Measurements from ENCODE around the gene NAA25.
"Not testable (repeated sequence)": the region's sequence is repeated elsewhere in the genome, so short reads cannot be mapped to it uniquely, and the experiment has no call there.

Gene NAA25

GRCh38 chr12:112012775-112013600 is 95.6 kb downstream of the NAA25 start, which contains the start of the genes ERP29 and TMEM116:
Gene ERP29, plus strand, starts transcription at chr12:112013426. Its CDS starts 40 bp downstream, at chr12:112013466.
Gene TMEM116, minus strand, starts transcription at chr12:112013165. Its CDS starts 7,895 bp downstream, at chr12:112005270.
- H3K9me3 ChIP-seq (ENCODE audit: control insufficient read depth in 2 of 2, low read length in 2 of 2): no peaks in the 10 kb centered on the region
- peak within 1 kb of the TSS; percentile 99 for H3K27ac ChIP-seq (ENCODE audit: low read depth in 2 of 2, low read length in 2 of 2)
- H3K27me3 ChIP-seq (ENCODE audit: control insufficient read depth in 2 of 2, insufficient read depth in 2 of 2, low read length in 2 of 2): no peaks in the 10 kb centered on the region
- H3K9ac ChIP-seq (ENCODE audit: low read depth in 1 of 2, low read length in 2 of 2): peak within 1 kb of the TSS; percentile 96 to 98
- H3K4me1 ChIP-seq (ENCODE audit: control insufficient read depth in 2 of 2, insufficient read depth in 2 of 2, low read length in 2 of 2): peaks cover 19 to 27% of the 10 kb centered on the region in 2 donors
- peaks cover 3 to 4% of the 10 kb centered on the region in 2 donors for H3K36me3 ChIP-seq (ENCODE audit: control insufficient read depth in 2 of 2, insufficient read depth in 2 of 2, low read length in 2 of 2)
- peak within 1 kb of the TSS; percentile 86 to 97 for H3K4me3 ChIP-seq (ENCODE audit: low read length in 2 of 2)

GRCh38 chr12:112011685-112012084 is 96.9 kb downstream of the NAA25 start:
- Histone ChIP-seq H3K27ac (ENCODE audit: low read depth in 2 of 2, low read length in 2 of 2) (peak overlapping the region in 1 of 2 donors; percentile 99), H3K4me3 (ENCODE audit: low read length in 2 of 2) (peak overlapping the region; percentile 86 to 97), H3K36me3 (ENCODE audit: control insufficient read depth in 2 of 2, insufficient read depth in 2 of 2, low read length in 2 of 2) (peaks cover 0 to 4% of the 10 kb centered on the region in 2 donors), H3K9ac (ENCODE audit: low read depth in 1 of 2, low read length in 2 of 2) (peak overlapping the region in 1 of 2 donors; percentile 98), H3K4me1 (ENCODE audit: control insufficient read depth in 2 of 2, insufficient read depth in 2 of 2, low read length in 2 of 2) (peaks cover 19 to 27% of the 10 kb centered on the region in 2 donors), H3K27me3 (ENCODE audit: control insufficient read depth in 2 of 2, insufficient read depth in 2 of 2, low read length in 2 of 2) (no peaks in the 10 kb centered on the region), H3K9me3 (ENCODE audit: control insufficient read depth in 2 of 2, low read length in 2 of 2) (no peaks in the 10 kb centered on the region)

GRCh38 chr12:112010415-112011344 is 97.9 kb downstream of the NAA25 start:
- Histone ChIP-seq H3K9me3 (ENCODE audit: control insufficient read depth in 2 of 2, low read length in 2 of 2) (no peaks in the 10 kb centered on the region), H3K4me3 (ENCODE audit: low read length in 2 of 2) (no peak overlapping the region), H3K27ac (ENCODE audit: low read depth in 2 of 2, low read length in 2 of 2) (no peak overlapping the region), H3K4me1 (ENCODE audit: control insufficient read depth in 2 of 2, insufficient read depth in 2 of 2, low read length in 2 of 2) (peaks cover 19 to 27% of the 10 kb centered on the region in 2 donors), H3K9ac (ENCODE audit: low read depth in 1 of 2, low read length in 2 of 2) (no peak overlapping the region), H3K27me3 (ENCODE audit: control insufficient read depth in 2 of 2, insufficient read depth in 2 of 2, low read length in 2 of 2) (no peaks in the 10 kb centered on the region), H3K36me3 (ENCODE audit: control insufficient read depth in 2 of 2, insufficient read depth in 2 of 2, low read length in 2 of 2) (no peaks in the 10 kb centered on the region)

- not testable (repeated sequence) for H3K27ac ChIP-seq (ENCODE audit: low read depth in 2 of 2, low read length in 2 of 2)
These were observed 99.0 kb downstream of the NAA25 start for GRCh38 chr12:112009596-112009995.

GRCh38 chr12:112008918-112009317 is 99.7 kb downstream of the NAA25 start:
- peaks cover 13 to 17% of the 10 kb centered on the region in 2 donors for H3K4me1 ChIP-seq (ENCODE audit: control insufficient read depth in 2 of 2, insufficient read depth in 2 of 2, low read length in 2 of 2)
- no peak overlapping the region for H3K27ac ChIP-seq (ENCODE audit: low read depth in 2 of 2, low read length in 2 of 2)
- H3K9ac ChIP-seq (ENCODE audit: low read depth in 1 of 2, low read length in 2 of 2): no peak overlapping the region
- no peak overlapping the region for H3K4me3 ChIP-seq (ENCODE audit: low read length in 2 of 2)
- no peaks in the 10 kb centered on the region for H3K27me3 ChIP-seq (ENCODE audit: control insufficient read depth in 2 of 2, insufficient read depth in 2 of 2, low read length in 2 of 2)
- H3K36me3 ChIP-seq (ENCODE audit: control insufficient read depth in 2 of 2, insufficient read depth in 2 of 2, low read length in 2 of 2): no peaks in the 10 kb centered on the region
- H3K9me3 ChIP-seq (ENCODE audit: control insufficient read depth in 2 of 2, low read length in 2 of 2): no peaks in the 10 kb centered on the region

More at GRCh38 chr12:112009596-112009995, 99.0 kb downstream of the NAA25 start:
- not testable (repeated sequence) for H3K9ac ChIP-seq (ENCODE audit: low read depth in 1 of 2, low read length in 2 of 2); H3K36me3 ChIP-seq (ENCODE audit: control insufficient read depth in 2 of 2, insufficient read depth in 2 of 2, low read length in 2 of 2); H3K4me3 ChIP-seq (ENCODE audit: low read length in 2 of 2); H3K9me3 ChIP-seq (ENCODE audit: control insufficient read depth in 2 of 2, low read length in 2 of 2); H3K27me3 ChIP-seq (ENCODE audit: control insufficient read depth in 2 of 2, insufficient read depth in 2 of 2, low read length in 2 of 2)
- H3K4me1 ChIP-seq (ENCODE audit: control insufficient read depth in 2 of 2, insufficient read depth in 2 of 2, low read length in 2 of 2): peaks cover 19 to 24% of the 10 kb centered on the region in 2 donors

- Histone ChIP-seq H3K4me1 (ENCODE audit: control insufficient read depth in 2 of 2, insufficient read depth in 2 of 2, low read length in 2 of 2) (peaks cover 12 to 17% of the 10 kb centered on the region in 2 donors), H3K36me3 (ENCODE audit: control insufficient read depth in 2 of 2, insufficient read depth in 2 of 2, low read length in 2 of 2) (no peaks in the 10 kb centered on the region), H3K9me3 (ENCODE audit: control insufficient read depth in 2 of 2, low read length in 2 of 2) (no peaks in the 10 kb centered on the region), H3K27me3 (ENCODE audit: control insufficient read depth in 2 of 2, insufficient read depth in 2 of 2, low read length in 2 of 2) (no peaks in the 10 kb centered on the region), H3K27ac (ENCODE audit: low read depth in 2 of 2, low read length in 2 of 2) (no peak overlapping the region), H3K4me3 (ENCODE audit: low read length in 2 of 2) (no peak overlapping the region), H3K9ac (ENCODE audit: low read depth in 1 of 2, low read length in 2 of 2) (no peak overlapping the region)
These were observed 100.6 kb downstream of the NAA25 start for GRCh38 chr12:112007945-112008344.

- Histone ChIP-seq H3K36me3 (ENCODE audit: control insufficient read depth in 2 of 2, insufficient read depth in 2 of 2, low read length in 2 of 2) (no peaks in the 10 kb centered on the region), H3K9ac (ENCODE audit: low read depth in 1 of 2, low read length in 2 of 2) (no peak overlapping the region)
These were observed 102.9 kb downstream of the NAA25 start for GRCh38 chr12:112005419-112006395.

GRCh38 chr12:112004041-112004440 is 104.5 kb downstream of the NAA25 start:
- Histone ChIP-seq H3K4me3 (ENCODE audit: low read length in 2 of 2) (no peak overlapping the region), H3K9ac (ENCODE audit: low read depth in 1 of 2, low read length in 2 of 2) (no peak overlapping the region), H3K9me3 (ENCODE audit: control insufficient read depth in 2 of 2, low read length in 2 of 2) (no peaks in the 10 kb centered on the region), H3K4me1 (ENCODE audit: control insufficient read depth in 2 of 2, insufficient read depth in 2 of 2, low read length in 2 of 2) (no peaks in the 10 kb centered on the region), H3K27me3 (ENCODE audit: control insufficient read depth in 2 of 2, insufficient read depth in 2 of 2, low read length in 2 of 2) (no peaks in the 10 kb centered on the region), H3K27ac (ENCODE audit: low read depth in 2 of 2, low read length in 2 of 2) (no peak overlapping the region), H3K36me3 (ENCODE audit: control insufficient read depth in 2 of 2, insufficient read depth in 2 of 2, low read length in 2 of 2) (no peaks in the 10 kb centered on the region)

More at GRCh38 chr12:112005419-112006395, 102.9 kb downstream of the NAA25 start:
- Histone ChIP-seq H3K9me3 (ENCODE audit: control insufficient read depth in 2 of 2, low read length in 2 of 2) (no peaks in the 10 kb centered on the region), H3K27ac (ENCODE audit: low read depth in 2 of 2, low read length in 2 of 2) (no peak overlapping the region), H3K4me1 (ENCODE audit: control insufficient read depth in 2 of 2, insufficient read depth in 2 of 2, low read length in 2 of 2) (no peaks in the 10 kb centered on the region), H3K27me3 (ENCODE audit: control insufficient read depth in 2 of 2, insufficient read depth in 2 of 2, low read length in 2 of 2) (no peaks in the 10 kb centered on the region), H3K4me3 (ENCODE audit: low read length in 2 of 2) (peak overlapping the region in 1 of 2 donors; percentile 42)

GRCh38 chr12:112001576-112001975 is 107.0 kb downstream of the NAA25 start:
- Histone ChIP-seq H3K9ac (ENCODE audit: low read depth in 1 of 2, low read length in 2 of 2) (peak overlapping the region in 1 of 2 donors; percentile 15), H3K27ac (ENCODE audit: low read depth in 2 of 2, low read length in 2 of 2) (no peak overlapping the region), H3K27me3 (ENCODE audit: control insufficient read depth in 2 of 2, insufficient read depth in 2 of 2, low read length in 2 of 2) (no peaks in the 10 kb centered on the region), H3K36me3 (ENCODE audit: control insufficient read depth in 2 of 2, insufficient read depth in 2 of 2, low read length in 2 of 2) (no peaks in the 10 kb centered on the region), H3K9me3 (ENCODE audit: control insufficient read depth in 2 of 2, low read length in 2 of 2) (no peaks in the 10 kb centered on the region), H3K4me3 (ENCODE audit: low read length in 2 of 2) (no peak overlapping the region), H3K4me1 (ENCODE audit: control insufficient read depth in 2 of 2, insufficient read depth in 2 of 2, low read length in 2 of 2) (no peaks in the 10 kb centered on the region)

All from mucosa of rectum (tissue), 2 donors.